H1 (cell line): ENCODE results near the gene ASAP2. TPM values are rescaled to one million over a fixed set of nuclear protein-coding genes. Genes with fewer than 3 reads are reported as not detected.

ENCODE experiments used
- CTCF ChIA-PET: fragments of 300-600 bp; sonication (Branson Sonifier 250); formaldehyde crosslinking; loops from one replicate; lab custom pipeline; 2021; ENCODE audit not compliant: partially characterized antibody; lab: Charles Lee
- POLR2A ChIA-PET: fragments of 300-600 bp; sonication (Branson Sonifier 250); formaldehyde crosslinking; loops from one replicate; lab custom pipeline; 2021; ENCODE audit warnings: inconsistent platforms; ENCODE audit not compliant: partially characterized antibody; lab: Charles Lee
- DNase-seq, 2 experiments: peaks; one replicate each; pipeline versions ENCODE4 v3.0.0 to v3.0.0-alpha.2; 2010 to 2022; ENCODE audit warnings: low spot score in 2 of 2, low read depth in 1 of 2, mixed read lengths in 1 of 2
- FAIRE-seq: peaks from 2 replicates; lab custom pipeline; 2011; peaks lifted over from hg19 to GRCh38; lab: Jason Lieb, UNC
- H2AFZ ChIP-seq: 2 replicates; pipeline ENCODE4 v1.8.1; 2012; ENCODE audit warnings: low read length, inconsistent platforms
- H2AK5ac ChIP-seq: 2 replicates; pipeline ENCODE4 v1.6.1; 2013; ENCODE audit warnings: low read depth, low read length
- H2BK120ac ChIP-seq: replicated peaks from 2 replicates; pipeline ENCODE3; 2013; ENCODE audit warnings: low read depth, low read length, inconsistent platforms
- H2BK12ac ChIP-seq: 2 replicates; pipeline ENCODE4 v1.6.1; 2013; ENCODE audit warnings: low read depth, low read length
- H2BK15ac ChIP-seq: 2 replicates; pipeline ENCODE4 v1.6.1; 2013; ENCODE audit warnings: low read length
- H2BK20ac ChIP-seq: 2 replicates; pipeline ENCODE4 v1.6.1; 2013; ENCODE audit warnings: low read length
- H2BK5ac ChIP-seq: 2 replicates; pipeline ENCODE4 v1.6.1; 2013; ENCODE audit warnings: low read depth, low read length
- H3K14ac ChIP-seq: 2 replicates; pipeline ENCODE4 v1.6.1; 2013; ENCODE audit warnings: inconsistent platforms; ENCODE audit not compliant: insufficient read length
- H3K18ac ChIP-seq: 2 replicates; pipeline ENCODE4 v1.6.1; 2013; ENCODE audit warnings: low read length; ENCODE audit errors: extremely low read depth
- H3K23ac ChIP-seq: 2 replicates; pipeline ENCODE4 v1.6.1; 2013; ENCODE audit warnings: inconsistent platforms; ENCODE audit not compliant: insufficient read length
- H3K23me2 ChIP-seq: 2 replicates; pipeline ENCODE4 v1.6.1; 2013; ENCODE audit warnings: low read depth, low read length
- H3K27ac ChIP-seq: 2 replicates; pipeline ENCODE4 v1.6.1; 2011; ENCODE audit warnings: low read depth, low read length, inconsistent platforms
- H3K27me3 ChIP-seq, 4 experiments: replicated peaks in 1 of 4; 1 replicate in 1 of 4; 2 replicates in 3 of 4; pipeline versions ENCODE4 v1.6.1 to v1.8.1; 2011 to 2013; ENCODE audit warnings: low read length in 3 of 4, mild to moderate bottlenecking in 3 of 4, inconsistent platforms in 2 of 4, mixed read lengths in 2 of 4, moderate library complexity in 1 of 4; ENCODE audit not compliant: control insufficient read depth in 3 of 4, insufficient read depth in 3 of 4; ENCODE audit errors: extremely low read depth in 1 of 4
- H3K36me3 ChIP-seq, 4 experiments: 2 replicates each; pipeline versions ENCODE4 v1.6.1 to v1.8.1; 2011 to 2013; ENCODE audit warnings: mild to moderate bottlenecking in 4 of 4, low read length in 3 of 4, moderate library complexity in 2 of 4, control low read depth in 1 of 4, inconsistent platforms in 1 of 4; ENCODE audit not compliant: insufficient read depth in 4 of 4, control insufficient read depth in 2 of 4
- H3K4ac ChIP-seq: replicated peaks from 2 replicates; pipeline ENCODE3; 2013; ENCODE audit warnings: low read length, low read depth, mixed read lengths, inconsistent platforms; ENCODE audit not compliant: insufficient read length
- H3K4me1 ChIP-seq, 4 experiments: replicated peaks in 1 of 4; 1 replicate in 1 of 4; 2 replicates in 3 of 4; pipeline versions ENCODE4 v1.6.1 to v1.8.1; 2011 to 2013; ENCODE audit warnings: low read length in 3 of 4, inconsistent platforms in 2 of 4, mixed read lengths in 1 of 4; ENCODE audit not compliant: insufficient read depth in 4 of 4, control insufficient read depth in 3 of 4
- H3K4me2 ChIP-seq, 2 experiments: 2 replicates each; pipeline versions ENCODE4 v1.6.1 to v1.8.1; 2011 to 2013; ENCODE audit warnings: low read depth in 2 of 2, low read length in 2 of 2, control low read depth in 1 of 2, inconsistent platforms in 1 of 2, mild to moderate bottlenecking in 1 of 2; ENCODE audit not compliant: insufficient read depth in 1 of 2
- H3K4me3 ChIP-seq, 4 experiments: fragments of 200-600, 300-600 bp in 1 of 4; sonication (generic), shearing (Covaris generic), sonication (Bioruptor Twin) in 1 of 4; 2 replicates each; pipeline versions ENCODE4 v1.5.1 to v1.8.1; 2011 to 2016; ENCODE audit warnings: low read length in 4 of 4, low read depth in 3 of 4, control low read depth in 2 of 4, inconsistent platforms in 2 of 4, mild to moderate bottlenecking in 2 of 4, mixed read lengths in 1 of 4, moderate library complexity in 1 of 4; ENCODE audit not compliant: insufficient read depth in 2 of 4; ENCODE audit errors: extremely low read depth in 1 of 4
- H3K56ac ChIP-seq: replicated peaks from 2 replicates; pipeline ENCODE3; 2013; ENCODE audit warnings: low read depth, mild to moderate bottlenecking, mixed read lengths, low read length, inconsistent platforms; ENCODE audit not compliant: insufficient read length
- H3K79me1 ChIP-seq: 2 replicates; pipeline ENCODE4 v1.6.1; 2013; ENCODE audit warnings: low read depth, low read length, control low read depth
- H3K79me2 ChIP-seq, 2 experiments: 2 replicates each; pipeline versions ENCODE4 v1.6.1 to v1.8.1; 2012 to 2013; ENCODE audit warnings: low read length in 2 of 2, mild to moderate bottlenecking in 2 of 2, inconsistent platforms in 1 of 2; ENCODE audit not compliant: insufficient read depth in 2 of 2, control insufficient read depth in 1 of 2
- H3K9ac ChIP-seq, 4 experiments: replicated peaks in 1 of 4; 1 replicate in 1 of 4; 2 replicates in 3 of 4; pipeline versions ENCODE4 v1.6.1 to v1.8.1; 2011 to 2013; ENCODE audit warnings: low read depth in 3 of 4, low read length in 3 of 4, control low read depth in 2 of 4, mild to moderate bottlenecking in 2 of 4, moderate library complexity in 2 of 4, inconsistent platforms in 1 of 4; ENCODE audit errors: extremely low read depth in 1 of 4
- H3K9me3 ChIP-seq, 2 experiments: 2 replicates each; pipeline versions ENCODE4 v1.6.1 to v1.8.1; 2012 to 2013; ENCODE audit warnings: mild to moderate bottlenecking in 2 of 2, moderate library complexity in 2 of 2, control low read depth in 1 of 2, inconsistent platforms in 1 of 2, low read depth in 1 of 2, low read length in 1 of 2, mixed read lengths in 1 of 2; ENCODE audit not compliant: insufficient read depth in 2 of 2
- H4K20me1 ChIP-seq, 2 experiments: replicated peaks in 1 of 2; 2 replicates each; pipeline versions ENCODE3 to v1.8.1; 2011 to 2013; ENCODE audit warnings: inconsistent platforms in 2 of 2, low read length in 2 of 2, mild to moderate bottlenecking in 1 of 2; ENCODE audit not compliant: insufficient read depth in 2 of 2, control insufficient read depth in 1 of 2
- H4K5ac ChIP-seq: 2 replicates; pipeline ENCODE4 v1.6.1; 2013; ENCODE audit warnings: low read length, low read depth, mixed read lengths, inconsistent platforms; ENCODE audit not compliant: insufficient read length
- H4K8ac ChIP-seq: 2 replicates; pipeline ENCODE4 v1.8.0; 2013; ENCODE audit warnings: mild to moderate bottlenecking, moderate library complexity, low read length, inconsistent platforms; ENCODE audit not compliant: insufficient read depth; ENCODE audit errors: extremely low read depth
- H4K91ac ChIP-seq: replicated peaks from 2 replicates; pipeline ENCODE3; 2013; ENCODE audit warnings: low read length, mixed read lengths, inconsistent platforms; ENCODE audit not compliant: insufficient read length
- BACH1 ChIP-seq: IDR thresholded peaks from 2 replicates; pipeline ENCODE4 v1.6.1; 2012; ENCODE audit warnings: low read length, improper control_type of control experiment
- WGBS, 2 experiments: shearing (Covaris generic) in 1 of 2; methylation state at CpG; one replicate each; pipeline versions ENCODE4 v1.1.6 to v1.1.7; 2013 to 2015; ENCODE audit warnings: low lambda C conversion rate in 2 of 2, mixed read lengths in 2 of 2, inconsistent platforms in 1 of 2, low coverage in 1 of 2, missing lambda C conversion rate in 1 of 2; ENCODE audit not compliant: insufficient replicate concordance in 2 of 2, insufficient coverage in 1 of 2, insufficient read length in 1 of 2; ENCODE audit errors: extremely low coverage in 1 of 2, missing lambda C conversion rate in 1 of 2; 5-methylcytosine and 5-hydroxymethylcytosine counted together
- polyA plus RNA-seq, 7 experiments: library from polyadenylated mRNA; depleted of rRNA in 3 of 7; stranded (reverse) in 5 of 7; unstranded in 2 of 7; fragments of >200 nt in 5 of 7; fragments of 200-250 nt in 2 of 7; gene quantifications; 1 replicate in 5 of 7; 2 replicates in 1 of 7; 4 replicates in 1 of 7; pipeline versions ENCODE4 v1.2.1 to v1.2.3, GENCODE V29; 2011 to 2013; ENCODE audit warnings: missing spikeins in 2 of 7, mixed read lengths in 2 of 7
- total RNA-seq: library from RNA; stranded (reverse); fragmentation: NEBNext Ultra II Directional; extraction: Animal tissue kit (Norgen Biotek cat#: 25700); gene quantifications from 2 replicates; pipeline ENCODE4 v1.2.1, GENCODE V29; 2021
- TF ChIP-seq, protein P1 (sequence below), 3 experiments: IDR thresholded peaks; 1 replicate in 2 of 3; 2 replicates in 1 of 3; pipeline versions ENCODE4 v1.5.1 to v1.6.1; 2011; ENCODE audit warnings: low read length in 3 of 3, mild to moderate bottlenecking in 3 of 3, inconsistent platforms in 2 of 3, low read depth in 1 of 3, moderate library complexity in 1 of 3; ENCODE audit not compliant: insufficient read depth in 1 of 3; ENCODE audit errors: control extremely low read depth in 1 of 3

Gene ASAP2
- total and polyA plus RNA-seq, 2 of the 8 experiments (the other 6 are each of a cell fraction or from before 2014, with no cell fraction given) = 10.2 to 18.7 TPM

DNA sequence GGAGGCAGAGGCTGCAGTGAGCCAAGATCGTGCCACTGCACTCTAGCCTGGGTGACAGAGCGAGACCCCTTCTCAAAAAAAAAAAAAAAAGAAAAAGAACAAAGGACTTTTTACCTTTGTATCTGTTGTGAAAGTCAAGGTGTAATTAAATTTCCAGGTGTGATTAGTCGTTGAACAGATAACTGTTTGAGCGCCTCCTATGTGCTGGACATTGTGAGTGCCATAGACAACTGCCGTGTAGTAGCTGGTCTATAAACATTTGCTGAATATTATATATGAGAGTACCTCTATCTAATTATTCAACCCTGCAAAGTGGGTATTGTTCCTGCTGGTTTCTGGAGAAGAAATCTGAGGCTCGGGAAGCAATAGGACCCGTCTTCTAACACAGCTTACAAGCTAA is 71.8 kb downstream of the ASAP2 start:
- peaks cover 2 to 3% of the 10 kb centered on the region in 2 experiments for H4K20me1 ChIP-seq
- no peak overlapping the region for H3K18ac ChIP-seq
- no peak overlapping the region for H4K5ac ChIP-seq
- H2BK20ac ChIP-seq = no peak overlapping the region
- POLR2A ChIA-PET = no interaction called here
- FAIRE-seq = no peak
- no peak overlapping the region for H3K4me2 ChIP-seq
- no peak overlapping the region for H4K8ac ChIP-seq
- H4K91ac ChIP-seq = no peak overlapping the region
- no peaks in the 10 kb centered on the region for H3K9me3 ChIP-seq
- no peak overlapping the region for H2AFZ ChIP-seq
- H3K79me2 ChIP-seq = peaks cover 0 to 29% of the 10 kb centered on the region in 2 experiments; a peak in 2 of 4 replicates
- H3K27ac ChIP-seq = no peak overlapping the region
- H3K4ac ChIP-seq = no peak overlapping the region
- H3K14ac ChIP-seq = no peak overlapping the region
- H3K79me1 ChIP-seq = peaks cover 3% of the 10 kb centered on the region; the same call in 1 of the 2 replicates
- H2AK5ac ChIP-seq = no peak overlapping the region
- WGBS, 2 experiments = 81% methylated on average over 5 of the region's 7 CpGs; no CpG with 5 or more reads in 1 of the 2 experiments
- no peaks in the 10 kb centered on the region for H3K27me3 ChIP-seq
- H3K9ac ChIP-seq = no peak overlapping the region
- CTCF ChIA-PET = interaction anchor here (0.8 to 1.5 kb wide), 7 partner anchors 8 to 18 kb away, joined by 3 to 5 read pairs (median 3); no protein-coding TSS in a partner anchor
- no peaks in the 10 kb centered on the region for H3K36me3 ChIP-seq
- no peaks in the 10 kb centered on the region for H3K23me2 ChIP-seq
- no peak overlapping the region for H3K4me3 ChIP-seq
- no peak overlapping the region for H3K23ac ChIP-seq
- H3K4me1 ChIP-seq = peaks cover 0 to 8% (median 5%) of the 10 kb centered on the region in 4 experiments; a peak in 3 of 7 replicates
- no peak overlapping the region for H3K56ac ChIP-seq
- no peak overlapping the region for H2BK120ac ChIP-seq
- no peak overlapping the region for H2BK12ac ChIP-seq
- no peak for DNase-seq
- H2BK5ac ChIP-seq = no peak overlapping the region
- TF ChIP-seq, protein P1, sequence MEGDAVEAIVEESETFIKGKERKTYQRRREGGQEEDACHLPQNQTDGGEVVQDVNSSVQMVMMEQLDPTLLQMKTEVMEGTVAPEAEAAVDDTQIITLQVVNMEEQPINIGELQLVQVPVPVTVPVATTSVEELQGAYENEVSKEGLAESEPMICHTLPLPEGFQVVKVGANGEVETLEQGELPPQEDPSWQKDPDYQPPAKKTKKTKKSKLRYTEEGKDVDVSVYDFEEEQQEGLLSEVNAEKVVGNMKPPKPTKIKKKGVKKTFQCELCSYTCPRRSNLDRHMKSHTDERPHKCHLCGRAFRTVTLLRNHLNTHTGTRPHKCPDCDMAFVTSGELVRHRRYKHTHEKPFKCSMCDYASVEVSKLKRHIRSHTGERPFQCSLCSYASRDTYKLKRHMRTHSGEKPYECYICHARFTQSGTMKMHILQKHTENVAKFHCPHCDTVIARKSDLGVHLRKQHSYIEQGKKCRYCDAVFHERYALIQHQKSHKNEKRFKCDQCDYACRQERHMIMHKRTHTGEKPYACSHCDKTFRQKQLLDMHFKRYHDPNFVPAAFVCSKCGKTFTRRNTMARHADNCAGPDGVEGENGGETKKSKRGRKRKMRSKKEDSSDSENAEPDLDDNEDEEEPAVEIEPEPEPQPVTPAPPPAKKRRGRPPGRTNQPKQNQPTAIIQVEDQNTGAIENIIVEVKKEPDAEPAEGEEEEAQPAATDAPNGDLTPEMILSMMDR (IDR thresholded peaks at IDR 0.05; ENCODE audit: control extremely low read depth in 1 of 3, insufficient read depth in 1 of 3, low read depth in 1 of 3, low read length in 3 of 3) = peak in 1 of 3 experiments; percentile 19; a peak in 1 of 4 replicates
- TF ChIP-seq BACH1 = no peak
- H2BK15ac ChIP-seq = no peak overlapping the region
